IMR-90 (cell line): ENCODE measurements around the gene NKAIN1. TPM values are rescaled to one million over a fixed set of nuclear protein-coding genes. Genes with fewer than 3 reads are reported as not detected.

Source experiments
- ATAC-seq: fragments of 200-7000 bp; cut with Tn5 transposase; 2 replicates; pipeline ENCODE4 v1.9.1; 2020; ENCODE audit warnings: low read depth, mild to moderate bottlenecking, moderate library complexity
- BruUV-seq: library from RNA; stranded (reverse); fragments of 400-500 nt; replicated peaks from 2 replicates; lab custom pipeline; 2021; lab: Mats Ljungman, UMichigan
- CTCF ChIA-PET: fragments of 300-600 bp; formaldehyde crosslinking; extraction: SDS; loops from one replicate; lab custom pipeline; 2021; ENCODE audit warnings: antibody characterized with exemption; lab: Yijun Ruan, JAX
- POLR2A ChIA-PET: fragments of 300-600 bp; sonication (Branson Sonifier 250); formaldehyde crosslinking; loops from one replicate; lab custom pipeline; 2022; ENCODE audit warnings: antibody characterized with exemption; ENCODE audit not compliant: unreplicated experiment; lab: Charles Lee
- DNase-seq: peaks from one replicate; pipeline ENCODE4 v3.0.0; 2013
- H2AFZ ChIP-seq: replicated peaks from 2 replicates; pipeline ENCODE3; 2013; ENCODE audit warnings: low read length, mild to moderate bottlenecking; ENCODE audit not compliant: poor library complexity
- H2AK5ac ChIP-seq: 2 replicates; pipeline ENCODE4 v1.6.1; 2013; ENCODE audit warnings: low read depth, low read length, inconsistent platforms
- H2AK9ac ChIP-seq: replicated peaks from 2 replicates; pipeline ENCODE3; 2013; ENCODE audit warnings: mild to moderate bottlenecking, low read depth, low read length, moderate library complexity; ENCODE audit not compliant: poor library complexity
- H2BK120ac ChIP-seq: 2 replicates; pipeline ENCODE4 v1.6.1; 2013; ENCODE audit warnings: low read depth, low read length, inconsistent platforms
- H2BK15ac ChIP-seq: 3 replicates; pipeline ENCODE4 v1.6.1; 2013; ENCODE audit warnings: low read depth, low read length, inconsistent platforms
- H2BK20ac ChIP-seq: 2 replicates; pipeline ENCODE4 v1.6.1; 2013; ENCODE audit warnings: low read depth, mild to moderate bottlenecking, inconsistent platforms, low read length, moderate library complexity
- H2BK5ac ChIP-seq: 2 replicates; pipeline ENCODE4 v1.6.1; 2013; ENCODE audit warnings: mild to moderate bottlenecking, low read depth, low read length, inconsistent platforms; ENCODE audit not compliant: poor library complexity, severe bottlenecking
- H3K14ac ChIP-seq: replicated peaks from 2 replicates; pipeline ENCODE4 v1.6.1; 2013; ENCODE audit warnings: low read depth, low read length, inconsistent platforms
- H3K18ac ChIP-seq: 2 replicates; pipeline ENCODE4 v1.6.1; 2013; ENCODE audit warnings: low read depth, low read length, control low read depth
- H3K23ac ChIP-seq: 2 replicates; pipeline ENCODE4 v1.6.1; 2013; ENCODE audit warnings: low read depth, low read length, inconsistent platforms
- H3K27ac ChIP-seq: 2 replicates; pipeline ENCODE4 v1.5.1; 2013; ENCODE audit warnings: mild to moderate bottlenecking, control low read depth, low read length; ENCODE audit not compliant: insufficient read depth
- H3K27me3 ChIP-seq: 2 replicates; pipeline ENCODE4 v1.6.1; 2013; ENCODE audit warnings: low read length; ENCODE audit not compliant: control insufficient read depth, insufficient read depth
- H3K36me3 ChIP-seq: 2 replicates; pipeline ENCODE4 v1.6.1; 2013; ENCODE audit warnings: low read length, mixed read lengths; ENCODE audit not compliant: control insufficient read depth, insufficient read depth
- H3K4ac ChIP-seq: 2 replicates; pipeline ENCODE4 v1.6.1; 2013; ENCODE audit warnings: low read depth, low read length, inconsistent platforms
- H3K4me1 ChIP-seq: 2 replicates; pipeline ENCODE4 v1.6.1; 2013; ENCODE audit warnings: low read length, mixed read lengths; ENCODE audit not compliant: control insufficient read depth, insufficient read depth
- H3K4me2 ChIP-seq: 2 replicates; pipeline ENCODE4 v1.6.1; 2013; ENCODE audit warnings: low read depth, mild to moderate bottlenecking, control low read depth, low read length, moderate library complexity
- H3K4me3 ChIP-seq: 2 replicates; pipeline ENCODE4 v1.5.1; 2013; ENCODE audit warnings: low read depth, mild to moderate bottlenecking, control low read depth, low read length, moderate library complexity; ENCODE audit not compliant: insufficient read depth
- H3K56ac ChIP-seq: 2 replicates; pipeline ENCODE4 v1.6.1; 2013; ENCODE audit warnings: low read length, inconsistent platforms; ENCODE audit not compliant: insufficient read depth; ENCODE audit errors: extremely low read depth
- H3K79me1 ChIP-seq, 2 experiments: 2 replicates each; pipeline ENCODE4 v1.6.1; 2013; ENCODE audit warnings: low read length in 2 of 2, inconsistent platforms in 1 of 2, low read depth in 1 of 2
- H3K9ac ChIP-seq: 2 replicates; pipeline ENCODE4 v1.6.1; 2013; ENCODE audit warnings: low read depth, low read length, control low read depth
- H3K9me1 ChIP-seq: 2 replicates; pipeline ENCODE4 v1.6.1; 2013; ENCODE audit warnings: low read length, inconsistent platforms; ENCODE audit not compliant: insufficient read depth
- H3K9me3 ChIP-seq: 2 replicates; pipeline ENCODE4 v1.6.1; 2013; ENCODE audit warnings: low read length; ENCODE audit not compliant: control insufficient read depth, insufficient read depth
- H4K20me1 ChIP-seq: 2 replicates; pipeline ENCODE4 v1.6.1; 2013; ENCODE audit warnings: low read length, inconsistent platforms; ENCODE audit not compliant: insufficient read depth
- H4K5ac ChIP-seq: 2 replicates; pipeline ENCODE4 v1.6.1; 2013; ENCODE audit warnings: mild to moderate bottlenecking, low read depth, low read length, control low read depth
- H4K8ac ChIP-seq, 2 experiments: 2 replicates each; pipeline ENCODE4 v1.6.1; 2013; ENCODE audit warnings: low read depth in 2 of 2, low read length in 2 of 2, control low read depth in 1 of 2, inconsistent platforms in 1 of 2
- H4K91ac ChIP-seq: 2 replicates; pipeline ENCODE4 v1.6.1; 2013; ENCODE audit warnings: low read depth, low read length, inconsistent platforms; ENCODE audit not compliant: insufficient read depth
- RAD21 ChIP-seq: IDR thresholded peaks from 2 replicates; pipeline ENCODE4 v1.6.1; 2012; ENCODE audit warnings: low read length, improper control_type of control experiment
- WGBS, 2 experiments: methylation state at CpG; one replicate each; pipeline versions ENCODE4 v1.1.5 to v1.1.7; 2013; ENCODE audit warnings: missing lambda C conversion rate in 2 of 2; ENCODE audit not compliant: insufficient read length in 1 of 2; ENCODE audit errors: extremely low coverage in 2 of 2; 5-methylcytosine and 5-hydroxymethylcytosine counted together
- dilution Hi-C: fragments of 300-500 bp; cut with HindIII; formaldehyde crosslinking; loops from one replicate; pipeline ENCODE4 v1.14.3; 2018; ENCODE audit warnings: low sequenced_read_pairs; ENCODE audit not compliant: unreplicated experiment
- in situ Hi-C: fragments of 300-500 bp; cut with MboI; formaldehyde crosslinking; loops from 3 replicates; pipeline ENCODE4 v1.14.3; 2019; ENCODE audit warnings: low sequenced_read_pairs, inconsistent platforms, mixed read lengths
- intact Hi-C: fragments of 100-400 bp; cut with micrococcal nuclease; formaldehyde crosslinking; loops from 2 replicates; pipeline ENCODE4 v1.10.0; 2022
- polyA plus RNA-seq, 3 experiments: library from polyadenylated mRNA; depleted of rRNA; stranded (reverse); fragments of >200 nt; gene quantifications; 2 replicates each; pipeline ENCODE4 v1.2.3, GENCODE V29; 2012; ENCODE audit warnings: low replicate concordance in 1 of 3
- total RNA-seq: library from RNA; depleted of rRNA; stranded (reverse); fragments of >200 nt; gene quantifications from 2 replicates; pipeline ENCODE4 v1.2.3, GENCODE V29; 2012

The NKAIN1 gene
- total and polyA plus RNA-seq, 2 of the 4 experiments (the other 2 are of a cell fraction), result under 0.01 to 0.09 TPM

DNA sequence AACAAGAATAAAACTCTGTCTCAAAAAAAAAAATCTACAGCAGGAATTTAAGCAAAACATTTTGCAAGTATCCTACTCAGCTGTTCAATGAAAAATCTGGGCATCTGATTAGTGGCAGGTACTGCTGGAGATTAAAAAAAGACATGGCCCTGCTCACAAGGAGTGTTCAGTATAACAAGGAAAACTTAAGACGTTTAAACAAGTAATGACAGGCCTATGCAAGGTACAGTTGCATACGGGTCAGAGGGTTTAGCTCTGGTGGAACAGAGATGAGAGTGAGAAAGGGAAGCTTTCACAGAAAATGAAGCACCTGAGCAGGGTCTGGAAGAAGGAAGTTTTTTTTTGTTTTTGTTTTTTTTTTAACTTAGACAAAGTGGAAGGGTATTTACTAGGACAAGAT is 33.9 kb upstream of the NKAIN1 start:
- ChIA-PET CTCF (interaction anchor here (0.6 kb wide), 1 partner anchor 327 kb away, joined by 4 read pairs; no protein-coding TSS in a partner anchor), POLR2A (no interaction called here)
- Histone ChIP-seq H2BK5ac (no peak overlapping the region), H3K56ac (no peak overlapping the region), H3K9ac (no peak overlapping the region), H3K9me3 (no peaks in the 10 kb centered on the region), H2BK15ac (no peak overlapping the region), H2AFZ (no peak overlapping the region), H2BK120ac (no peak overlapping the region), H3K4ac (no peak overlapping the region), H4K5ac (no peak overlapping the region), H3K4me1 (no peaks in the 10 kb centered on the region), H3K9me1 (0 out of 2 replicates have a peak, but pooled peaks cover 2% of the 10 kb centered on the region), H2AK5ac (no peak overlapping the region), H3K4me2 (no peak overlapping the region), H3K79me1 (peaks cover 13 to 15% of the 10 kb centered on the region in 2 experiments), H2AK9ac (no peak overlapping the region), H4K91ac (no peak overlapping the region), H3K18ac (no peak overlapping the region), H3K23ac (no peak overlapping the region), H3K36me3 (peaks cover 28% of the 10 kb centered on the region), H3K27me3 (no peaks in the 10 kb centered on the region), H2BK20ac (no peak overlapping the region), H4K20me1 (no peaks in the 10 kb centered on the region), H3K27ac (no peak overlapping the region), H3K4me3 (no peak overlapping the region), H3K14ac (no peak overlapping the region), H4K8ac (no peak overlapping the region)
- in situ Hi-C loops, result no loop called here
- no peak for TF ChIP-seq RAD21
- DNase-seq, result no peak
- no TSS peak for BruUV-seq
- intact Hi-C loops, result no loop called here
- ATAC-seq, result no peak
- 100% methylated on average over 2 of the region's 2 CpGs; no CpG with 5 or more reads in 1 of the 2 experiments for WGBS, 2 experiments
- dilution Hi-C loops, result no loop called here
